Activated CD8-positive, alpha-beta memory T cell treated with anti-CD3 and anti-CD28 coated beads, Interleukin-2, amount 50 U/mL, for 24 hours (primary cell): ENCODE data around the gene NOP16.

ENCODE experiments used
- DNase-seq: peaks from one replicate; pipeline ENCODE4 v3.0.0-alpha.2; 2020; ENCODE audit errors: extremely low read depth

NOP16 gene

GRCh38 chr5:176388444-176389134 lies at the start of gene NOP16, which contains the start of gene HIGD2A:
NOP16 (minus strand) TSS chr5:176388598; CDS start chr5:176388539, 59 bp downstream.
HIGD2A (plus strand) TSS chr5:176388751; CDS start chr5:176388820, 69 bp downstream.
- DNase-seq, result peak; percentile 100

DNA sequence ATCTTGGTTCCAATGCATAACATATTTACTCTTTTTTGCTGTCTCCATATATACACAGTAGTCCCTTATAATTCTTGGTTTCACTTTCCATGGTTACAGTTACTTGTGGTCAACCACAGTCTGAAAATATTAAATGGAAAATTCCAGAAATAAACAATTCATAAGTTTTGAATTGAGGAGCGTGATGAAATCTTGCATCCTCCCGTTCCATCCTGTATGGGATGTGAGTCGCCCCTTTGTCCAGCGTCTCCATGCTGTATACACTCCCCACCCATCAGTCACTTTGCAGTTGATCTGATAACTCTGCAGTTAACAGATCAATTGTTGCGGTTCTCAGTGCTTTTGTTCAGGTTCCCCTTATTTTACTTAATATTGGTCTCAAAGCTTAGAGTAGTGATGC lies 48.3 kb upstream of the NOP16 start:
- no peak for DNase-seq

GRCh38 chr5:176432707-176433106 lies 44.3 kb upstream of the NOP16 start:
- DNase-seq, result no peak

DNA sequence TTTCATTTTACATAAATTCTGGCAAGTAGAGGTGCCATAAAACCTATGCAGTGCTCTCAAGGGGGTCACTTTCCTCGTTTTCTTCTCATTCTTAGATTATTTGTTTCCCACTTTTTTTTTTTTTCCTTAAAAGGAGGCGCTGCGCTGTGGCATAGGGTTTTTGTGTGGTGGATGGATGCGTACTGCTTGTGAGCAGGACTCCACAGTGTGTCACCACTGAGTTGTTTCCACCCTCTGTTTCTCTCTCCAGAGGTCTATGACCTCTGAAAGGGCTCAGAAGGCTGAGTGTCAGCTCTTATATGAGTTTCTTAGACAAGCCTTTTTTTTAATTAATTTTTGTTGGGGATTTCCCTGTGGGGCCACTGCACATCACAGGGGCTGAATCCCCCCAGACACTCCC lies 41.6 kb upstream of the NOP16 start:
- no peak for DNase-seq

GRCh38 chr5:176427971-176428370 lies 39.6 kb upstream of the NOP16 start:
- no peak for DNase-seq

DNA sequence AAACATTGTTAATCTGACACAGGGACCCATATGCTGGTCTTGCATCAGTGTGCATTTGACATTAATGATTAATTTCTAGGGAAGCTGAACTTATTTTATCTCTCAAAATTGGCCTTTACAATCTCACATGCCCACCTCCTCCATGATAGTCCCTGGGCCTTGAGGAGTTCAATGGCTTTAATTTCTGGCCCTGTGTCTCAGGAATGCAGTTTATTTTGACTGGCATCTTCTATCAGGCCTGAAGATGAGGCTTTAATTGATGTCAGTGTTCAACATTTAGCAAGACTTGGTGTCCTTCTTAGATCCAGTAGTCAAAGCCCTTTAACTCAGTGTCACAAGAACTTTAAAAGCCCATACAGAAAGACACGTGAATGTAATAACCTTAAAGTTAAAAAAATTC lies 38.5 kb upstream of the NOP16 start:
- DNase-seq, result no peak

DNA sequence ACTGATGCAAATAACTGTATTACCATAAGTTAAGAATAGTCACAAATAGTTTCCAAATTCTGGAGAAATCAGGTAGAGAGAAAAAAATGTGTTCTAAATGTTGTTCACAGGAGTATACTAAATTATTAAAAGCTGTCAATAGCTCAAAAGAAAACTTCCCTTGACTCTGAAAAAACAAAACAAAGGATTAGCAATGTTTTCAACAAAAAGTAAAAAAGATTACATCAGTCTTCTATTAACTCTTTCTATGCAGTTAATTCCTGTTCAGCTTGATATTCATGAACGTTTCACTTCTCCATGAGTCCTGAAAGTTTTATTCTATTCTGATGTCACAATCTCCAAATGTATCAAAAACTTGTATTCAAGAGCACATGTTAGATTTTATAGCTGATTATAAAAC lies 37.4 kb upstream of the NOP16 start:
- DNase-seq, result no peak

- no peak for DNase-seq
Measured at GRCh38 chr5:176425138-176425537, 36.7 kb upstream of the NOP16 start.

- DNase-seq, result no peak
Measured at GRCh38 chr5:176424181-176424580, 35.8 kb upstream of the NOP16 start.

DNA sequence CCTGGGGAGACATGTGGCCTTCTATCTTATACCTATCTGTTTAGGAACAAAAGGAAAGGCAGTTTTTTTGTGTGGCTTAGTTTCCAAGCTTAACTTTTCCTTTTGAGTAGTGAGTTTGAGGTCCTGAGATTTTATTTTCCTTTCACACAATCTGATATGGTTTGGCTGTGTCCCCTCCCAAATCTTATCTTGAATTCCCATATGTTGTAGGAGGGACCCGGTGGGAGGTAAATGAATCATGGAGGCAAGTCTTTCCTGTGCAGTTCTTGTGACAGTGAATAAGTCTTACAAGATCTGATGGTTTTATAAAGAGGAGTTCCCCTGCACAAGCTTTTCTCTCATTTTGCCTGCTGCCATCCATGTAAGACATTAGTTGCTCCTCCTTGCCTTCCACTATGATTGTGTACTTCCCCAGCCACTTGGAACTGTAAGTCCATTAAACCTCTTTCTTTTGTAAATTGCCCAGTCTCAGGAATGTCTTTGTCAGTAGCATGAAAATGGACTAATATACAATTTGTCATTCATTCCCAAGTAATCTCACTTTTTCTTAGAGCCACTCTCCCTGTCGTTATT lies 32.7 kb upstream of the NOP16 start:
- DNase-seq, result no peak

DNA sequence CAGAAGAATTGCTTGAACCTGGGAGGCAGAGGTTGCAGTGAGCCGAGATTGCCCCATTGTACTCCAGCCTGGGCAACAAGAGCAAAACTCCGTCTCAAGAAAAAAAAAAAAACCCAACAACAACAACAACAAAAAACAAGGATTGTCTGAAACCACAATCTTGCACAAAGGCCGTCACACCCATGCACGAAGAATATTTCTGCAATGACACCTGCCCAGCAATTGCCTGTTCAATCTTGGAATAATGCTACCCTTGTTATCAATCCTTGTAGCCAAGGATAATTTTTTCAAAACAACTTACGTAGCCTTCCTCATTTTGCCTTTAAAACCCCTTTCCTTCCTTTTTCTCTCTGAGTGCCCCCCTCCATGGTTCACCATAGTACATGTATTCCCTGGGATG lies 31.7 kb upstream of the NOP16 start:
- DNase-seq, result no peak

DNA sequence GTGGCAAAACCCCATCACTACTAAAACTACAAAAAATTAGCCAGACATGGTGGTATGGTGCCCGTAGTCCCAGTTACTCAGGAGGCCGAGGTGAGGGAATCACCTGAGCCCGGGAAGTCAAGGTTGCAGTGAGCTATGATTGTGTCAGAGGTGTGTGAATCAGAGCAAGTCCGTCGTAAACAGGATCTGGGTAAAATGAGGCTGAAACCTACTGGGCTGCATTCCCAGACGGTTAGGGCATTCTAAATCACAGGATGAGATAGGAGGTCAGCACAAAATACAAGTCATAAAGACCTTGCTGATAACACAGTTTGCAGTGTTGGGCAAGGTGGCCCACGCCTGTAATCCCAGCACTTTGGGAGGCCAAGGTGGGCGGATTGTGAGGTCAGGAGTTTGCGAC lies 29.9 kb upstream of the NOP16 start:
- DNase-seq, result no peak

GRCh38 chr5:176416965-176417364 lies 28.6 kb upstream of the NOP16 start:
- DNase-seq, result no peak

DNA sequence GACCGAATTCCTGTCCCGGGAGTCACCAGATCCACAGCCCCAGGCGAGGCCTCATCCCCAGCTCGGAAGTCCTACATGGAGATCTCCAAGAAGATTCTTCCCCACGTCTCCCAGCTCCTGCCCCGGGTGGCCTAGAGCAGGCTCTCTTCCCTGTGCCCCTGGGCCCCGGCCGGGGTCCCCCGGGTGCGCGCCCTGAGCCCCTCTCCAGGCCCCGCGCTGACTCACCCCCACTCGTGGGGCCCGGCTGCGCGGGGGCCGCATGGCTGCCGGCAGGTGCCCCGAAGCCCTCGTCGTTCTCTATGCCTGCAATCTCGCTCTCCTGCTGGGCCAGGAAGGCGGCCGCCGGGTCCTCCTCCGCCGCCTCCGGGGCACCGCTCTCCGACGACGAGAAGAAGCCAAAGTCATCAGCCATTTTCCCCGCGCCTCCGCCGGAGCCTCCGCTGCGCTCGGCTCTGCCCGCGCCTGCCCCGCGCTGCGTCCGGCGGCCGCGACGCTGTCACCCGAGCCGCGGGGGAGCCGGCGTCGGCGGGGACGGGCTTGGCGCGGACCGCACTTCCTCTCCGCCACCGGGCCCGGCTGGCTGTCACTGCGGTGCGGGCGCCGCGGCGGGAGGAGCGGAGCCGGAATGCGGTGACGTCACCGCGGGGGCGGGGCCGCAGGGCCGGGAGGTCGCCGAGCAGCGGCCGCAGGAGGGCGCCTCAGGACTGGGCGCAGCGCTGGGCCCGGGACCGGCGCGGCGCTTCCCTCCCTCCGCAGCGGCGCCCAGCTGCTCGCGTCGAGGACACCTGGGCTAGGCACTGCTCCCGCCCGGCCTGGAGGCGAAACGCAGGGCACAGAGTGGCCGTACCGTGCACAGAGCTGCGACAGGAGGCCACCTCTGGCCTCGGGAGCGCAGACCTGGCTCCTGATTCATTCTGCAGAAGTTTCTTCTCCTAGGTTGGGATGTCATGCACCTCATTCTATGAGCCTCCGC lies 27.8 kb upstream of the NOP16 start, which contains the start of gene CLTB:
TSS of gene CLTB (minus strand) at position 588 of the 973 bp plus-strand sequence. CDS start at position 412, 176 bp downstream.
- DNase-seq, result peak; percentile 63

GRCh38 chr5:176415240-176415951 lies 27.0 kb upstream of the NOP16 start:
- DNase-seq, result no peak

DNA sequence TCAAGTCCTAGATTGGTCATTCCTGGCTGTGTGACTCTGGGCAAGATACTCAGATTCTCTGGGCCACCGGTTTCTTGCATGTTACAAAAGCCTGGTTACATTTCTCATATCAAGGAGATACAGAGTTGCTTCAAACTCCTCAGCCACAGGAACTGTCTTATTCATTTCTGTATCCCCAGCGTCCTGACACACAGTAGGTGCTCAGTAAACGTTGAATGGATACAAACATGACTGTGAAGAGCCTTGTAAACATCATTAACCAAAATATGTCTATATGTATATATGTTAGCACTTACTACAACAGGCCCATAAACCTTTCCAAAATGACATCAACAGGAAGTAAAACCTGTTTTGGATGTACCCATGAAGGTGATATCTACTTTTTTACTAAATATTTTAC lies 26.3 kb upstream of the NOP16 start:
- DNase-seq, result no peak

DNA sequence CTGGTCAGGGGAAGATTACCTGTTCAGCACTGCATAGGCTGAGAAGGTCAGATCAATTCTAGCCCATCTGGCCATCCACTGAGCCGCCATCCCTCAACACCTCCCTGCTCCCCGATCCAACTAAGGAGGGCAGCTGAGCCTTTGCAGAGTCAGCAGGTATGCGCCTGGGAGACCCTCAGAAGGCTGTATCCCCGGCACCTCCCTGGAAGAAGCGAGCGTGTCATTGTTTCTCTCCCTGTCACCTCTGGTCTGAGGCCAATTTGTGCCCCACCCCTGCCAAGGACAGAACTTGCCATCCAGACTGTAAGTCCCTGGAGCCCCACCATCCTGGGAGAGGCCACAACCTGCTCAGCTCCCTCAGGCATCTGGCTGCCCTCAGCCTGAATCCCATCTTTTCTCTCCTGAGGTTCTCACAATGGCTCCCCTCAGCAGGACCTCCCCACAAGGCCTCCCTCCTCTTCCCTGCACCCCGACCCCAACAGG lies 25.4 kb upstream of the NOP16 start:
- DNase-seq, result no peak

- DNase-seq, result no peak
Measured at GRCh38 chr5:176413255-176413565, 24.8 kb upstream of the NOP16 start.

DNA sequence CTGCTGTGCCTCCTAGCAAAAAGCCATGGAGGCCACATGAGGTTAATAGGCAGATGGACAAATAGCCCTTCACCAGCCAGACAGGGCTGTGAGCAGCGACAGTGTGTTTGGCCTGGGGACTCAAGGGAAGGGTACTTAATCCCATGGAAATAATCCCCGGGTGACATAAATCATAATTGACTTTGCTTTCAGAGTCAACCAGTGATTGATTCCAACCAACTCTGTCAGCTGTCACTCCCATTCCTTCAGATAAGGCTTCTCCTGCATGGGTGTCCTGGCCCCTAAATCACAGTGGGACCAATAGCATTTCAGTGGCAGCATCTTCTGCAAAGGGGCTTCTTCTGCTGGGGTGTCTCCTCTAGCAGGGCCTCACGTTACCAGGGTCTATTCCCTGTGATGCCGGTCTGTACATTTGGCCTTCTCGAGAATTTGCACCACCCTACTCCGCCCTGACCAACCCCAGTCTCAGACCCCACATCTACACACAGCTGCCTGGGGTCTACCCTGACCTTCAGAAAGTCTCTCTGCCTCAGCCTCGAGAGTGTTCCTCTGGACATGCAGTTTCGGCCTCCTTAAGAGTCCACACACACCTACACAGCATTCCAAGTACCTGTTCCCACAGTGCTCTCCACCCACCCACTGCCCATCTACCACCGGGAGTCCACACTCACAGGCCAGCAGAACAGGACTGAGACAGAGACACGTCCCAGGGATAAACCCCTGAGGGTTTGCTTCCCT lies 24.3 kb upstream of the NOP16 start:
- DNase-seq, result no peak

DNA sequence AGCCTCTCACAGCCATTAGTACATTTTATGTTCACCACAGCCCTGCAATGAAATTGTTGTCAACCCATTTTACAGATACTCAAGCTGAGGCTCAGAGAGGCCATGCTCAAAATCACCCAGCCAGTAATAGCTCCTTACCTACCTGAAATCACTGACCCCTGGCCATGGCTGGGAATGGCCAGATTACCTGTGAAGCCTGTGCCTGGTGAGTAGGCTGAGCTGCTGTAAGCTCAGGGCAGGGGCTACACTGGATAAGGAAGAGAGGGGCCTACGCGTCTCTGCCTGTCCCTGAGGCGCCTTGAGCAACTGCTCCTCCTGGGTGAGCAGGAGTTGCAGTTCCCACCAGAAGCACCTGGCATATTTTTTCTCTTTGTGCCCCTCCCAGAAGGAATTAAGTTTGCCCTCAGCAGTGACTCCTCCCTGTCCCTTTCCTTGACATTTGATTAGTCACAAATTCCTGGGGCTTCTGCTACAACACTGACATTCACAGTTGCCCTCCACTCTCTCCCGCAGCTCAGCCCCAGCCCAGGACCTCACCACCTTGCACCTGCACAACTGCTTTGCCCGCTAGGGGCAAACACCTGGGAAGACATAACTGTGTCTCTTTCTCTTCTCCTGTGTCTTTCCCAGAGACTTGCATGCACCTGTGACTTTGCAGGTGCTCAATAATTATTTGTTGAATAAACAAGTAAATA lies 22.2 kb upstream of the NOP16 start:
- DNase-seq, result no peak
